KMS-11 (cell line): ENCODE measurements around the gene CDK17.
A peak's percentile ranks its signal among the peaks of the same experiment; 100 is the strongest.
"Not testable (repeated sequence)": the region's sequence is repeated elsewhere in the genome, so short reads cannot be mapped to it uniquely, and the experiment has no call there.

ENCODE experiments used
- H2AFZ ChIP-seq: fragments of 200-600 bp; sonication (generic); 2 replicates; pipeline ENCODE4 v1.6.1; 2016; ENCODE audit warnings: antibody characterized with exemption, mixed run types, low read depth
- H3K27ac ChIP-seq: fragments of 200-600 bp; sonication (generic); 2 replicates; pipeline ENCODE4 v1.6.1; 2016; ENCODE audit warnings: mild to moderate bottlenecking, mixed run types
- H3K27me3 ChIP-seq: fragments of 200-600 bp; sonication (generic); 2 replicates; pipeline ENCODE4 v1.6.1; 2017; ENCODE audit warnings: mild to moderate bottlenecking, low read depth, mixed run types, moderate library complexity; ENCODE audit not compliant: insufficient read depth
- H3K36me3 ChIP-seq: fragments of 200-600 bp; sonication (generic); 2 replicates; pipeline ENCODE4 v1.6.1; 2017; ENCODE audit warnings: mild to moderate bottlenecking, mixed run types; ENCODE audit not compliant: insufficient read depth
- H3K4me1 ChIP-seq: fragments of 200-600 bp; sonication (generic); 2 replicates; pipeline ENCODE4 v1.6.1; 2016; ENCODE audit warnings: mild to moderate bottlenecking, low read depth, mixed run types; ENCODE audit not compliant: poor library complexity, severe bottlenecking
- H3K4me2 ChIP-seq: fragments of 200-600 bp; sonication (generic); 2 replicates; pipeline ENCODE4 v1.7.0; 2016; ENCODE audit warnings: mild to moderate bottlenecking, mixed run types
- H3K4me3 ChIP-seq: fragments of 200-600 bp; sonication (generic); IDR thresholded peaks from 2 replicates; pipeline ENCODE4 v1.6.1; 2017; ENCODE audit warnings: low read depth, low read length, mixed read lengths; ENCODE audit not compliant: insufficient read depth
- H3K79me2 ChIP-seq: fragments of 200-600 bp; sonication (generic); 2 replicates; pipeline ENCODE4 v1.6.1; 2016; ENCODE audit warnings: low read depth, mixed run types; ENCODE audit not compliant: insufficient read depth
- H3K9ac ChIP-seq: fragments of 200-600 bp; sonication (generic); 2 replicates; pipeline ENCODE4 v1.6.1; 2016; ENCODE audit warnings: mild to moderate bottlenecking, mixed run types
- H4K20me1 ChIP-seq: fragments of 200-600 bp; sonication (generic); 2 replicates; pipeline ENCODE4 v1.6.1; 2016; ENCODE audit warnings: mild to moderate bottlenecking, mixed run types; ENCODE audit not compliant: insufficient read depth
- TF ChIP-seq, protein P1 (sequence below): fragments of 200-600 bp; sonication (generic); conservative IDR thresholded peaks from 2 replicates; pipeline ENCODE4 v1.6.1; 2017; ENCODE audit warnings: low read depth, mild to moderate bottlenecking, antibody characterized with exemption, low read length, moderate library complexity, mixed read lengths

Gene CDK17

DNA sequence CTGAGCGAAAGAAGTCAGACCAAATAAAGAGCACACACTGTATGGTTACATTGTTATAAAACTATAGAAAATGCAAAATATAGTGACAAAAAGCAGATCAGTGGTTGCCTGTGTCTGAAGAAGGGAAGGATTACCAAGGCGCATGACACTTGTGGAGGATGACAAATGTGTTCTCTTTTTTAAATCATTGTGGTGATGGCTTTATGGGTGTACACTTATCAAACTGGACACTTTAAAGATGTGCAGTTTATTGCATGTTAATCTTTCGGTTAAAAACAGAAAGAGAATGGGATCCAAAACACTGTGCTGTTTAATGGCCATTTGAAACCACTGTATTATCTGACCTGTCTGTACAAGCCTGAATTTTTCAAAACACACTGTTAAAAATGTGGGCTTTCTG, 8.8 kb upstream of the CDK17 start:
- no peaks in the 10 kb centered on the region for H3K27me3 ChIP-seq
- no peak overlapping the region for H3K27ac ChIP-seq
- peaks cover 28% of the 10 kb centered on the region for H3K4me1 ChIP-seq
- no peak overlapping the region for H2AFZ ChIP-seq
- H3K36me3 ChIP-seq: no peaks in the 10 kb centered on the region
- H4K20me1 ChIP-seq: no peaks in the 10 kb centered on the region
- H3K4me2 ChIP-seq: no peak overlapping the region
- H3K4me3 ChIP-seq: no peak overlapping the region
- TF ChIP-seq, protein P1, sequence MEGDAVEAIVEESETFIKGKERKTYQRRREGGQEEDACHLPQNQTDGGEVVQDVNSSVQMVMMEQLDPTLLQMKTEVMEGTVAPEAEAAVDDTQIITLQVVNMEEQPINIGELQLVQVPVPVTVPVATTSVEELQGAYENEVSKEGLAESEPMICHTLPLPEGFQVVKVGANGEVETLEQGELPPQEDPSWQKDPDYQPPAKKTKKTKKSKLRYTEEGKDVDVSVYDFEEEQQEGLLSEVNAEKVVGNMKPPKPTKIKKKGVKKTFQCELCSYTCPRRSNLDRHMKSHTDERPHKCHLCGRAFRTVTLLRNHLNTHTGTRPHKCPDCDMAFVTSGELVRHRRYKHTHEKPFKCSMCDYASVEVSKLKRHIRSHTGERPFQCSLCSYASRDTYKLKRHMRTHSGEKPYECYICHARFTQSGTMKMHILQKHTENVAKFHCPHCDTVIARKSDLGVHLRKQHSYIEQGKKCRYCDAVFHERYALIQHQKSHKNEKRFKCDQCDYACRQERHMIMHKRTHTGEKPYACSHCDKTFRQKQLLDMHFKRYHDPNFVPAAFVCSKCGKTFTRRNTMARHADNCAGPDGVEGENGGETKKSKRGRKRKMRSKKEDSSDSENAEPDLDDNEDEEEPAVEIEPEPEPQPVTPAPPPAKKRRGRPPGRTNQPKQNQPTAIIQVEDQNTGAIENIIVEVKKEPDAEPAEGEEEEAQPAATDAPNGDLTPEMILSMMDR: no peak
- no peaks in the 10 kb centered on the region for H3K79me2 ChIP-seq
- H3K9ac ChIP-seq: no peak overlapping the region

DNA sequence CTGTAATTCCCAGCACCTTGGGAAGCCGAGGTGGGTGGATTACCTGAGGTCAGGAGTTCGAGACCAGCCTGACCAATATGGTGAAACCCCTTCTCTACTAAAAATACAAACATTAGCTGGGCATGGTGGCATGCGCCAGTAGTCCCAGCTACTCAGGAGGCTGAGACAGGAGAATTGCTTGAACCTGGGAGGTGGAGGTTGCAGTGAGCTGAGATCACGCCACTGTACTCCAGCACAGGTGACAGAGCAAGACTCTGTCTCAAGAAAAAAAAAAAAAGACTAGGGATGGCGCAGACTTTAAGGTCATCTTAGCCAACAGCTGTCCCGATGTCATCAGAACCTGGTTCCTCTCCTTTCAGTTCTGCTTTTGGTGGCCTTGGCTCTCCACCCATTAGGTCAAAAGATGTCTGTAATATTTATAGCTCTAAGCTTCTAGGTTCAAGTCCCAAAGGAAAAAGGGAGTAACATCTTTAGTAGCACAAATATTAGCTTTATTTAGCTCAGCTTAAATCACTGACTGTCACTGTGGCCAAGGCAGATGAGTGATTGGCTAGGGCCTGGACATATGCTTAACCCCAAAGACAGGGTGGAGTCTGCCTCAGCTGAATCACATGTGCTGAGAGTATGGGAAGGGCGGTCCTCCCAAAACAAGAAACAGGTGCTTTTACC, 7.3 kb upstream of the CDK17 start:
- Histone ChIP-seq H3K27ac (peak overlapping the region; percentile 19; the same call in 1 of the 2 replicates), H3K4me1 (peaks cover 36% of the 10 kb centered on the region), H3K4me2 (peak overlapping the region; percentile 16), H2AFZ (peak overlapping the region; percentile 34; the same call in 1 of the 2 replicates)
- H3K9ac ChIP-seq, H4K20me1 ChIP-seq, H3K79me2 ChIP-seq, H3K36me3 ChIP-seq, H3K27me3 ChIP-seq, H3K4me3 ChIP-seq: not testable (repeated sequence)

DNA sequence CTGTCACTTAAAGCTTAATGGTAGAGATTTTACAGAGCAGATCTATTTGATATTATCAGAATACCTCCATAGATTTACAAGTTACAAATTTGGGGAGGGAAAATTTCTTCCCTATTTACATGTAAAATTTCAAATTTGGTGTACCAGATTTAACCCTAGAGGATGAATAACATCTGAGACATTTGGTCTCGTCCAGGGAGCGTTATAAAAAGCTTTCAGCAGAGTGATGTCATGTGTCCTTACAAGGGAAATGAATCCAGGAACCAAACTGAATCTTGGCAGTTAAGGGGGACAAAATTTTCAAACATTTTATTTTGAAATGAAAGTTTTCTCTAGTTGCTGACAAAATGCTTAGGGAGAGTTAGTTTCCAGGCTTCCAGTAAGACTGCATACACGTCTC, 4.5 kb upstream of the CDK17 start:
- Histone ChIP-seq H3K9ac (no peak overlapping the region), H3K4me3 (no peak overlapping the region), H3K79me2 (no peaks in the 10 kb centered on the region), H4K20me1 (no peaks in the 10 kb centered on the region), H3K4me2 (no peak overlapping the region; the same call in 1 of the 2 replicates), H3K27ac (no peak overlapping the region), H3K27me3 (no peaks in the 10 kb centered on the region), H2AFZ (no peak overlapping the region), H3K4me1 (peaks cover 43% of the 10 kb centered on the region), H3K36me3 (no peaks in the 10 kb centered on the region)
- TF ChIP-seq, protein P1: no peak

DNA sequence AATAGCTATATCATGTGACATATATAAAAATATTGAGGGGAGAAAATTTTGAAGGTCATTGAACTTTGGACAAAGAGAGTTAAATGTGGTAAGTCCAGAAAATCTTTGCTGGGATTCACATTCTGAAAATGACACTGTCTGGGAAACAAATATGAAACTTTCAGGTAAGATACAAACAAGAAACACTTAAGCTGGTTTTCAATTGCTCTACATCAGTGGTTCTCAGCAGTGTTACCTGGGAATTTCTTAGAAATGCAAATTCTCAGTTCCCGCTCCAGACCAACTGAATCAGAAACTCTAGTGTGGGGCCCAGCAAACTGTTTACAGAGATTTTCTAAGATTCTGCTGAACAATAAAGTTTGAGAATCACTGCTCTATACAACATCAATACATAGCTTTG, 3.6 kb upstream of the CDK17 start:
- H3K9ac ChIP-seq: no peak overlapping the region
- no peak overlapping the region; the same call in 1 of the 2 replicates for H3K27ac ChIP-seq
- H2AFZ ChIP-seq: no peak overlapping the region
- H3K4me2 ChIP-seq: peak overlapping the region; percentile 20; the same call in 1 of the 2 replicates
- no peaks in the 10 kb centered on the region for H3K27me3 ChIP-seq
- H3K4me1 ChIP-seq: peaks cover 43% of the 10 kb centered on the region
- H4K20me1 ChIP-seq: no peaks in the 10 kb centered on the region
- no peak overlapping the region for H3K4me3 ChIP-seq
- no peaks in the 10 kb centered on the region for H3K36me3 ChIP-seq
- TF ChIP-seq, protein P1: no peak
- peaks cover under 1% of the 10 kb centered on the region for H3K79me2 ChIP-seq

DNA sequence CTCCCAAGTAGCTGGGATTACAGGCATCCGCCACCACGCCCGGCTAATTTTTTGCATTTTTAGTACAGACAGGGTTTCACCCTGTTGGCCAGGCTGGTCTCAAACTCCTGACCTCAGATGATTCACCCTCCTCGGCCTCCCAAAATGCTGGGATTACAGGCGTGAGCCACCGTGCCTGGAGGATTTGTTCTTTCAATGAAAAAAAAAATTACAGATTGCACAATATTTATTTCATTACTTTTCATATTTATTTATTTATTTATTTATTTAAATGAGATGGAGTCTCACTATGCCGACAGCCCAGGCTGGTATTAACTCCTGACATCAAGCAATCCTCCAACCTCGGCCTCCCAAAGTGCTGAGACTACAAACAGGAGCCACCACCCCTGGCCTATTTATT, 2.3 kb upstream of the CDK17 start:
- peaks cover 14% of the 10 kb centered on the region for H3K79me2 ChIP-seq
- H3K27me3 ChIP-seq, H4K20me1 ChIP-seq, H2AFZ ChIP-seq, H3K4me3 ChIP-seq, H3K4me2 ChIP-seq, H3K36me3 ChIP-seq, H3K9ac ChIP-seq, H3K27ac ChIP-seq: not testable (repeated sequence)
- peaks cover 35% of the 10 kb centered on the region for H3K4me1 ChIP-seq
